GM12878 (cell line): ENCODE results near the gene ZMYND10. TPM values are rescaled to one million over a fixed set of nuclear protein-coding genes. Genes with fewer than 3 reads are reported as not detected.

ENCODE experiments used
- ATAC-seq: fragments of 200-7000 bp; cut with Tn5 transposase; 3 replicates; pipeline ENCODE4 v1.9.1; 2020; ENCODE audit warnings: mild to moderate bottlenecking, moderate library complexity
- BruUV-seq: library from RNA; stranded (reverse); fragments of 400-500 nt; replicated peaks from 2 replicates; lab custom pipeline; 2021; lab: Mats Ljungman, UMichigan
- CTCF ChIA-PET: fragments of 300-600 bp; sonication (Branson Sonifier 250); formaldehyde crosslinking; extraction: SDS; loops from one replicate; lab custom pipeline; 2021; ENCODE audit warnings: inconsistent platforms; lab: Yijun Ruan, JAX
- POLR2A ChIA-PET: fragments of 350-600 bp; formaldehyde crosslinking; extraction: SDS; loops from one replicate; lab custom pipeline; 2021; ENCODE audit warnings: inconsistent platforms; lab: Charles Lee
- RAD21 ChIA-PET: fragments of 300-600 bp; sonication (Branson Sonifier 250); formaldehyde crosslinking; loops from one replicate; lab custom pipeline; 2023; ENCODE audit warnings: antibody characterized with exemption; ENCODE audit not compliant: unreplicated experiment; lab: Charles Lee
- SMC1A ChIA-PET: fragments of 300-600 bp; sonication (Branson Sonifier 250); formaldehyde crosslinking; loops from one replicate; lab custom pipeline; 2023; ENCODE audit not compliant: unreplicated experiment, uncharacterized antibody; lab: Charles Lee
- DNase-seq: peaks from one replicate; pipeline ENCODE4 v3.0.0-alpha.2; 2011; ENCODE audit warnings: low read depth, low spot score
- FAIRE-seq: peaks from 3 replicates; lab custom pipeline; 2011; peaks lifted over from hg19 to GRCh38; lab: Jason Lieb, UNC
- H2AFZ ChIP-seq: 2 replicates; pipeline ENCODE4 v1.6.0; 2011; ENCODE audit warnings: low read depth, low read length, control low read depth; ENCODE audit not compliant: control insufficient read depth
- H3K27ac ChIP-seq: 2 replicates; pipeline ENCODE4 v1.5.1; 2011; ENCODE audit warnings: control low read depth; ENCODE audit not compliant: control insufficient read depth, insufficient read depth
- H3K27me3 ChIP-seq, 2 experiments: replicated peaks in 1 of 2; 2 replicates each; pipeline versions ENCODE4 v1.6.0 to v1.6.1; 2011; ENCODE audit warnings: low read length in 1 of 2; ENCODE audit not compliant: control insufficient read depth in 2 of 2, insufficient read depth in 2 of 2
- H3K36me3 ChIP-seq, 2 experiments: 2 replicates each; pipeline ENCODE4 v1.5.1; 2011; ENCODE audit warnings: low read length in 1 of 2; ENCODE audit not compliant: control insufficient read depth in 2 of 2, insufficient read depth in 2 of 2
- H3K4me1 ChIP-seq: 2 replicates; pipeline ENCODE4 v1.6.1; 2011; ENCODE audit warnings: mild to moderate bottlenecking, low read length, moderate library complexity, mixed read lengths; ENCODE audit not compliant: control insufficient read depth, insufficient read depth
- H3K4me2 ChIP-seq: 2 replicates; pipeline ENCODE4 v1.6.0; 2011; ENCODE audit warnings: control low read depth; ENCODE audit not compliant: control insufficient read depth, insufficient read depth
- H3K4me3 ChIP-seq: fragments of 200-600 bp; sonication (generic); 2 replicates; pipeline ENCODE4 v1.5.1; 2016
- H3K79me2 ChIP-seq: 2 replicates; pipeline ENCODE4 v1.6.0; 2011; ENCODE audit warnings: low read length; ENCODE audit not compliant: control insufficient read depth, insufficient read depth
- H3K9ac ChIP-seq: 2 replicates; pipeline ENCODE4 v1.8.0; 2011; ENCODE audit warnings: low read length, control low read depth, mixed read lengths; ENCODE audit not compliant: control insufficient read depth, insufficient read depth
- H3K9me3 ChIP-seq: replicated peaks from 3 replicates; pipeline ENCODE4 v1.5.1; 2011; ENCODE audit warnings: mild to moderate bottlenecking, low read length; ENCODE audit not compliant: control insufficient read depth, insufficient read depth
- H4K20me1 ChIP-seq: 2 replicates; pipeline ENCODE4 v1.6.0; 2011; ENCODE audit not compliant: control insufficient read depth, insufficient read depth
- ASH2L ChIP-seq: fragments of 300-600, 200-600 bp; sonication (generic); IDR thresholded peaks from 2 replicates; pipeline ENCODE4 v1.6.1; 2017; ENCODE audit warnings: low read depth, mild to moderate bottlenecking, borderline replicate concordance
- BCL11A ChIP-seq: IDR thresholded peaks from 2 replicates; pipeline ENCODE4 v1.6.1; 2011; ENCODE audit warnings: low read depth, low read length
- CBX5 ChIP-seq: sonication (generic); IDR thresholded peaks from 2 replicates; pipeline ENCODE4 v1.6.1; 2016; ENCODE audit warnings: low read depth, moderate library complexity, mild to moderate bottlenecking, inconsistent platforms
- CREM ChIP-seq: IDR thresholded peaks from 2 replicates; pipeline ENCODE4 v1.6.1; 2014; ENCODE audit warnings: antibody characterized with exemption, low read depth
- CUX1 ChIP-seq: IDR thresholded peaks from 2 replicates; pipeline ENCODE4 v1.6.1; 2012; ENCODE audit warnings: improper control_type of control experiment, low read depth, low read length; ENCODE audit not compliant: insufficient replicate concordance
- DPF2 ChIP-seq: fragments of 450-650 bp; IDR thresholded peaks from 2 replicates; pipeline ENCODE4 v1.6.1; 2017; ENCODE audit warnings: mild to moderate bottlenecking
- MEF2A ChIP-seq: IDR thresholded peaks from 2 replicates; pipeline ENCODE4 v1.6.1; 2011; ENCODE audit warnings: low read depth, mild to moderate bottlenecking, low read length, moderate library complexity; ENCODE audit not compliant: insufficient read depth
- NRF1 ChIP-seq: conservative IDR thresholded peaks from 2 replicates; pipeline ENCODE4 v1.6.1; 2011; ENCODE audit warnings: mild to moderate bottlenecking, low read depth, low read length, improper control_type of control experiment
- PAX5 ChIP-seq: IDR thresholded peaks from 2 replicates; pipeline ENCODE4 v1.6.1; 2011; ENCODE audit warnings: low read depth, low read length, borderline replicate concordance
- PKNOX1 ChIP-seq: fragments of 450-650 bp; IDR thresholded peaks from 2 replicates; pipeline ENCODE4 v1.6.1; 2016; ENCODE audit warnings: mild to moderate bottlenecking
- POLR2A ChIP-seq: IDR thresholded peaks from 2 replicates; pipeline ENCODE4 v1.6.1; 2011; ENCODE audit warnings: low read depth, mild to moderate bottlenecking, low read length
- SIN3A ChIP-seq: IDR thresholded peaks from 2 replicates; pipeline ENCODE4 v1.6.1; 2012; ENCODE audit warnings: low read depth, low read length, improper control_type of control experiment
- SMARCA5 ChIP-seq: fragments of 450-650 bp; IDR thresholded peaks from 2 replicates; pipeline ENCODE4 v1.6.1; 2017; ENCODE audit warnings: mild to moderate bottlenecking
- SMC3 ChIP-seq: IDR thresholded peaks from 2 replicates; pipeline ENCODE4 v1.6.1; 2011; ENCODE audit warnings: low read length, improper control_type of control experiment, borderline replicate concordance
- SP1 ChIP-seq: IDR thresholded peaks from one replicate; pipeline ENCODE4 v1.6.1; 2011; ENCODE audit warnings: low read depth, low read length
- SPI1 ChIP-seq: IDR thresholded peaks from 2 replicates; pipeline ENCODE4 v1.6.1; 2011; ENCODE audit warnings: low read depth, mild to moderate bottlenecking, low read length, moderate library complexity, borderline replicate concordance; ENCODE audit not compliant: insufficient read depth
- WGBS: methylation state at CpG from one replicate; pipeline ENCODE4 v1.1.6; 2016; ENCODE audit warnings: low lambda C conversion rate; ENCODE audit not compliant: insufficient replicate concordance, insufficient coverage; ENCODE audit errors: missing lambda C conversion rate; 5-methylcytosine and 5-hydroxymethylcytosine counted together
- in situ Hi-C: fragments of 300-500 bp; cut with MboI; formaldehyde crosslinking; loops from 9 replicates; pipeline ENCODE4 v1.14.3; 2018; ENCODE audit warnings: mixed read lengths
- intact Hi-C: fragments of 100-400 bp; cut with micrococcal nuclease; formaldehyde crosslinking; loops from one replicate; pipeline ENCODE4 v1.14.2; 2022; ENCODE audit not compliant: unreplicated experiment
- polyA plus RNA-seq, 11 experiments: library from polyadenylated mRNA; depleted of rRNA in 4 of 11; unstranded in 6 of 11; stranded (reverse) in 5 of 11; fragments of >200 nt; fragmentation: Nextera tagmentation in 4 of 11; fragmentation: Illumina TruSeq in 1 of 11; extraction: Ambion mirVana in 4 of 11; extraction: Trizol in 1 of 11; gene quantifications; 1 replicate in 1 of 11; 2 replicates in 10 of 11; pipeline versions ENCODE4 v1.2.1 to v1.2.3, GENCODE V29; 2011 to 2016; ENCODE audit warnings: inconsistent platforms in 2 of 11, missing spikeins in 2 of 11, low read depth in 1 of 11
- total RNA-seq, 4 experiments: library from RNA; depleted of rRNA in 3 of 4; stranded (reverse); fragments of >200 nt in 3 of 4; fragmentation: Illumina TruSeq in 1 of 4; extraction: Trizol in 1 of 4; gene quantifications; 2 replicates each; pipeline versions ENCODE4 v1.2.1 to v1.2.3, GENCODE V29; 2013 to 2021
- TF ChIP-seq, protein P1 (sequence below): fragments of 450-650 bp; formaldehyde crosslinking; IDR thresholded peaks from 2 replicates; pipeline ENCODE4 v1.4.0; 2022; ENCODE audit warnings: mild to moderate bottlenecking, moderate library complexity

The ZMYND10 gene
- total and polyA plus RNA-seq, 10 of the 15 experiments (the other 5 are each of a cell fraction or from before 2014, with no cell fraction given): 0.11 to 1.0 (median 0.37) TPM

DNA sequence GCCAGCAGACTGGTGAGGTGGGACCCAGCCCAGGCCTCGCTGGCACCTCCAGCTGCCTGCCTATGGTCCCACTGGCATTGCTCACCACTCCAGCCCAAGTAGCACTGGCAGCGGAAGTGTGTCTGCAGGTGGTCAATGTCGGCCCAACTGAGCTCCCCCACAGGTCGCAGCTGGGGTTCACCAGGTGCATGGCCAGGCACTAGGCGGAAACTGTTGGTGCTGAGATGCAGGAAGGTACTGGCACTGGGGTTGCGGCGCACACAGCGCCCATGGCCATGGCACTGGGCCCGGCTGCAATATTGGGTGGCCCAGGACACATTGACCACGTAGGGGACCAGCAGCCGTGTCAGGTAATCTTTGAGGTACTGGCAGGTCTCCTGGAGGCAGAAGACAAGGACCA lies 27.4 kb downstream of the ZMYND10 start:
- Histone ChIP-seq H3K27ac (no peak overlapping the region), H2AFZ (no peak overlapping the region), H3K36me3 (peaks cover 0 to 2% of the 10 kb centered on the region in 2 experiments; a peak in 2 of 4 replicates), H3K4me2 (no peak overlapping the region), H3K79me2 (peaks cover 5% of the 10 kb centered on the region), H3K27me3 (no peaks in the 10 kb centered on the region), H3K9me3 (no peaks in the 10 kb centered on the region), H4K20me1 (no peaks in the 10 kb centered on the region), H3K4me3 (no peak overlapping the region), H3K4me1 (peaks cover 23% of the 10 kb centered on the region), H3K9ac (no peak overlapping the region)
- WGBS: 87% methylated on average over 11 of the region's 11 CpGs
- CTCF ChIA-PET: interaction anchor here (1.2 to 1.8 kb wide), 4 partner anchors 10 to 72 kb away, joined by 3 to 8 read pairs (median 4); partner anchors contain the start of genes HYAL3, NAA80 and TUSC2
- no peak for FAIRE-seq
- no TSS peak for BruUV-seq
- no peak for DNase-seq
- no peak for ATAC-seq
- POLR2A ChIA-PET: interaction anchor here (1.0 to 1.9 kb wide), 3 partner anchors 19 to 58 kb away, joined by 3 to 7 read pairs (median 5); partner anchors contain the start of genes HYAL3 and NAA80
- in situ Hi-C loops: no loop called here
- intact Hi-C loops: no loop called here
- SMC1A ChIA-PET: interaction anchor here (1.8 kb wide), 1 partner anchor 19 kb away, joined by 4 read pairs; the partner anchor contains the start of genes HYAL3 and NAA80
- RAD21 ChIA-PET: no interaction called here
- TF ChIP-seq DPF2 (no peak), SMC3 (no peak), NRF1 (no peak), SMARCA5 (no peak), PKNOX1 (no peak), SIN3A (no peak), BCL11A (no peak), PAX5 (no peak), MEF2A (no peak), SP1 (no peak), CREM (no peak), SPI1 (no peak), CBX5 (no peak), CUX1 (no peak), ASH2L (no peak), POLR2A (no peak)
- TF ChIP-seq, protein P1, sequence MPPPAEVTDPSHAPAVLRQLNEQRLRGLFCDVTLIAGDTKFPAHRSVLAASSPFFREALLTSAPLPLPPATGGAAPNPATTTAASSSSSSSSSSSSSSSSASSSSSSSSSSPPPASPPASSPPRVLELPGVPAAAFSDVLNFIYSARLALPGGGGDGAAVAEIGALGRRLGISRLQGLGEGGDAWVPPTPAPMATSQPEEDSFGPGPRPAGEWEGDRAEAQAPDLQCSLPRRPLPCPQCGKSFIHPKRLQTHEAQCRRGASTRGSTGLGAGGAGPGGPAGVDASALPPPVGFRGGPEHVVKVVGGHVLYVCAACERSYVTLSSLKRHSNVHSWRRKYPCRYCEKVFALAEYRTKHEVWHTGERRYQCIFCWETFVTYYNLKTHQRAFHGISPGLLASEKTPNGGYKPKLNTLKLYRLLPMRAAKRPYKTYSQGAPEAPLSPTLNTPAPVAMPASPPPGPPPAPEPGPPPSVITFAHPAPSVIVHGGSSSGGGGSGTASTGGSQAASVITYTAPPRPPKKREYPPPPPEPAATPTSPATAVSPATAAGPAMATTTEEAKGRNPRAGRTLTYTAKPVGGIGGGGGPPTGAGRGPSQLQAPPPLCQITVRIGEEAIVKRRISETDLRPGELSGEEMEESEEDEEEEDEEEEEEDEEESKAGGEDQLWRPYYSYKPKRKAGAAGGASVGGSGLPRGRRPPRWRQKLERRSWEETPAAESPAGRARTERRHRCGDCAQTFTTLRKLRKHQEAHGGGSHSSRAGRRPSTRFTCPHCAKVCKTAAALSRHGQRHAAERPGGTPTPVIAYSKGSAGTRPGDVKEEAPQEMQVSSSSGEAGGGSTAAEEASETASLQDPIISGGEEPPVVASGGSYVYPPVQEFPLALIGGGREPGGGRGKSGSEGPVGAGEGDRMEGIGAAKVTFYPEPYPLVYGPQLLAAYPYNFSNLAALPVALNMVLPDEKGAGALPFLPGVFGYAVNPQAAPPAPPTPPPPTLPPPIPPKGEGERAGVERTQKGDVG (CRISPR knock-in tag): no peak
